NCI-H345 treated with DMSO at 0.1 percent for 48 hours (cell line): ENCODE measurements around the gene CHD2.
"Not testable (repeated sequence)": the region's sequence is repeated elsewhere in the genome, so short reads cannot be mapped to it uniquely, and the experiment has no call there.

Experiments used
- DNase-seq: peaks from one replicate; lab custom pipeline; 2025; ENCODE audit not compliant: unreplicated experiment; lab: John Stamatoyannopoulos, UW

CHD2 gene

DNA sequence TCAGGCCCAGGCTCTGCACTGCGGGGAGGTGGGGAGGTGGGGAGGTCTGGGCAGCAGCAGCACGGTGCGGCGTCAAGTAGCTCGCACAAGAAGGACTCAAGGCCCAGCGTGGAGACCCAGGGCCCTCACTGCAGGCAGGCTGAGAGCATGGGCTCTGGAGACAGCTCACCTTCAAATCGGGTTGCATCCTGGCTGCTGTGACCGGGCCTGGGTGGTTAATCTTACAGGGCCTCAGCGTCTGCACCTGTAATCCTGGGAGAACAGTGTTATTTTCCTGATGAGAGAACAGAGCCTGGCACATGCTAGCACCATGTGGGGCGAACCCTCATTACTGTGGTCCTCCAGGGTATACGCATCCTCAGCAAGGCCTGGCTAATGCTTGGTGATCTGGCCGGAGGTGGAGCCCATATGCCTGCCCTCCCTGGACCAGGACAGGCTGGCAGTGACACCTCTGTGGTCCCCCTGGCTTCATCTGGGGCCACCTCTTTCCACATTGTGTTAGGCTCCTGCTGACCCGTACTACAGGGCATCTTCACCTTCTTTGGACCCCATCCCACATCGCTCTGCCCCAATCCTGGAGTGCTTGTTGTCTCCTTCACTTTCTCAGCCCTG lies 133.4 kb downstream of the CHD2 start:
- no peak for DNase-seq

DNA sequence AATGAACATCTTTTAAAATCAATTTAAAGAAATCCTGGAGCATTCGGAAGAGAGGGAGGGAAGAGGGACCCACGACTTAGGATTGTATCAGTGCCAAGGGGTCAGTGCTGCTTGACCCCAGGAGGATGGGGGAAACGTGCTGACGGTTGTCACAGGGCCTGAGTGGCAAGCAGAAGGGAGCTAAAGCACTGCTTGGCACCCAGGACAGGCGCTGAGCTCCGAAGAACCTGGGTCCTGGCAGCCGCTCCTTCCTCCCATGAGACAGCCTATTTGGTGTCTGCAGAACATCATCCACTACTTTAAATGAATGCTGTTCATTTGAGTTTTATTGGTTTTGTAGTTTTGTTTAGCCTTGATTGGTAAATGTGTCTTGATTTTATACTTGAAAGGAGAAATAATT lies 134.4 kb downstream of the CHD2 start:
- no peak for DNase-seq

GRCh38 chr15:93035092-93035915 lies 135.2 kb downstream of the CHD2 start:
- DNase-seq = no peak

- peak; percentile 9 for DNase-seq
Measured at GRCh38 chr15:93035953-93036810, 136.1 kb downstream of the CHD2 start.

DNA sequence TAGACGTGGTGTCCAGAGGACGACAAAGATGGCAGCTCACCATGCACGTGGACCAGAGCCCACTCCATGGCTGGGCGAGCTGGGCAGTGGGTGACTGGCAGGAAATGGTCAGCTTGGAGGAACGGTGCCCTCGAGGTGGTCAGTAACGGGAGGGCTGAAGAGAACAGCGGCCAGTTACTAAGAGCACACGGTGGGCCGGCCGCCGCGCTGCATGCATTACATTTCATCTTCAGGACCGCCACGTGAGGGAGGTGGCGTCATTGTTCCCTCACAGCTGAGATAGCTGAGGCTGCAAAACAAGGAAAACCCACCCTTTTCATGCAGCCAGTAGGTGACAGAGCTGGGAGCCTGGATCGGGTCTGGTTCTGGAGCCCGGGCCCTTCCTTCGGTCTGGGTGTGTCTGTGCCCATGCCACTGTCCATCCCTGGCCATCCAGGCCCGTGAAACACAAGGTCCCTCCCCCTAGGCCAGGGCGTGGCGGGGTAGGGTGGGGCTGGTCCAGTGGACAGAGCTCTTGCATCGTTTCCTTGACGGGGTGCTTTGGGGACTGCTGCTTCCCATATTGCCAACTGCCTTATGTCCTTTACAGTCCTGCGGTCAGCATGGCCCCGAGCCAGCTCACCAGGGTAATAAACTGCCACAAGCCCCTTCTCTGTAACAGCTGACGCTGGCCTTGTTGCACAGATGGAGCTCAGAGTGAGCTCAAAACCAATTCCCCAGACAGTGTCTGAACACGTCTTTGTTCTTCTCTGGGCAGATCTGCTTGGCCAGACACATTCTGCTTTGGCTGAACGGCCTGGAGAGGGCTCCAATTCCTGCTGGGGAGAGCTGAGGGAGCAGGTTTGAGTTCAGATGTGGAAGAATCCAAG lies 137.1 kb downstream of the CHD2 start:
- no peak for DNase-seq

GRCh38 chr15:93037820-93038705 lies 137.9 kb downstream of the CHD2 start:
- no peak for DNase-seq

- DNase-seq = not testable (repeated sequence)
Measured at GRCh38 chr15:93039562-93040287, 139.6 kb downstream of the CHD2 start.

- no peak for DNase-seq
Measured at GRCh38 chr15:93040288-93041158, 140.4 kb downstream of the CHD2 start.

DNA sequence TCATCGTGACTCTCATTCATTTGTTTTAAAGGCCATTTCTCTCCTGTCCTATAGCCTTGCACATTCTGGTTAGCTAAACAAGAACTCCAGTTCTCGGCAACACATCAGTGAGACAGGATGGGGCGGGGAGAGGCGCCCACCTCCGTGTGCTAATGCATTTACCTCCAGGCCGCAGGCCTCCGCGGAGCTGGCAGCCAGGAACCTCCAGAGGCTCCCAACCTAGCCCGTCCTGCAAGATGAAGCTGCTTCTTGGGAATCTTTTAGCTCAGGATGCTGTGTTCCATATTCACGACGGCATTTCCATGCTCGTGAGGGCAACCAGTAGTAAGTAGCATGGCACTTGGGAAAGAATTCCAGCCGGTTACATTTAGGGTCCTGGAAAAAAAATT lies 141.0 kb downstream of the CHD2 start:
- DNase-seq = no peak

GRCh38 chr15:93042211-93042610 lies 142.1 kb downstream of the CHD2 start:
- DNase-seq = no peak

DNA sequence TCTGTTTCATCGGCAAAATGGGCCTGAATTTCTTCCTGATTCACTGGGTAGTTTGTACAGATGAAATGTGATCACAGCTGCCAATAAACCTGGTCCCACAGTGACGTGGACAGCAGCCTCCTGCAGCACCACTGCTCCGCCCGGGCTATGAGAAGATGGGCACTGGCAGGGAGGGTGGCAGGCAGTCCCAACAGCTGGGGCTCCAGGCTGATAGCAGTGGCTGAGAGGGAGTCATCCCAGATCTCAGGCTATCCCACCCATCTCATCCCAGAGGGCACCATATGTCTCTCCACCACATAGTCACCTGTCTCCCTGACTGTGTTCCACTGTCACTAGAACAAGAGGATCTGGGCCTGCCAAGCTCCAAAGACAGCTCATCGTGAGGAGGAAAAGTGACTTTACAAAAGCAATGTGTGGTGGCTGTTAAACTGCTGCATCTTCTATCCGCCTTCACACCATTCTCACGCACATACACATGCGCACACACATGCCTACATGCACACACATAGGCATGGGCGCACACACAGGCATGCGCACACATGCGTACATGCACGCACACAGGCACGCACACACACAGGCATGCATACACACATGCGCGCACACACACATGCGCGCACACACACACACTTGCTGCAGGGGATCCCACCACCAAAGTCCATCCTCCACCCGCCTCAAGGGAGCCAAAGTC lies 142.7 kb downstream of the CHD2 start:
- no peak for DNase-seq

- DNase-seq = no peak
Measured at GRCh38 chr15:93043621-93044300, 143.6 kb downstream of the CHD2 start.

GRCh38 chr15:93044301-93045190 lies 144.4 kb downstream of the CHD2 start:
- DNase-seq = no peak

GRCh38 chr15:93045191-93045785 lies 145.2 kb downstream of the CHD2 start:
- no peak for DNase-seq

DNA sequence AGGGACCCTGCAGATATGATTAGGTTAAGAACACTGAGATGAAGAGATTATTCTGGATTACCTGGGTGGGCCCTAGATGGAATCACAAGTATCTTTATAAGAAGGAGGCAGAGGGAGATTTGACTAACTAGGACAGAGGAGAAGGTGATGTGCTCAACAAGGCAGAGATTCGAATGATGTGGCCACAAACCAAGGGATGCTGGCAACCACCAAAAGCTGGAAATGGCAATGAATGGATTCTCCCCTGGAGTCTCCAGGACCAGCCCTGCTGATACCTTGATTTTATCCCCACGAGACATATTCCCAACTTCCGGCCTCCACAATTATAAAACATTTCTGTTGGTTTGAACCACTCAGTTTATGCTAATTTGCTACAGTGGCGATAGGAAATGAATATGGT lies 146.0 kb downstream of the CHD2 start:
- no peak for DNase-seq

DNA sequence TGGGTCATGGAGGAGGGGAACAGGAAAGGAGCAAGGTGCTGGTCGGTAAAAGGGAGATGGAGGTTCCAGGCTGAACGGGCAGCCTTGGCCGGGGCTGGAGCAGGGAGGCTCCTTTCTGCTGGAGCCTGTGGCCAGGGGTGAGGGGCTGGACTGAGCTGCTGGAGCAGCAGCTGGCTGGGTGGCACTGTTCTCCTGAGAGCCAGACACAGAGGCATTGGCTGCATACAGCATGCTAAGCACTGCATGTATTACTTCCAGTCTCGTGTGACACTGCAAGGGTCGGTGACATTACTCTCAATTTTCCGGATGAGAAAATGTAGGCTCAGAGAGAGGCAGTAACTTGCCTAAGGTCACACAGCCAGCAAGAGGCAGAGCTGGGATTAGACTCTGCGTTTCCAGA lies 146.6 kb downstream of the CHD2 start:
- DNase-seq = no peak
